Neural crest cell (in vitro differentiated cells): Measurements from ENCODE around the gene SLC22A4. TPM values are rescaled to one million over a fixed set of nuclear protein-coding genes. Genes with fewer than 3 reads are reported as not detected.

Source experiments
- DNase-seq: peaks from one replicate; pipeline ENCODE4 v3.0.0; 2021; ENCODE audit warnings: low read depth, mixed read lengths, low spot score
- H3K27ac Mint-ChIP-seq: one replicate; pipeline ENCODE4 v1.8.0; 2021; ENCODE audit warnings: mild to moderate bottlenecking, mixed read lengths; ENCODE audit not compliant: unreplicated experiment
- H3K27me3 Mint-ChIP-seq: 2 replicates; pipeline ENCODE4 v1.8.0; 2021; ENCODE audit warnings: low read depth, mild to moderate bottlenecking, mixed read lengths
- H3K36me3 Mint-ChIP-seq: 2 replicates; pipeline ENCODE4 v1.8.0; 2021; ENCODE audit warnings: low read depth, mild to moderate bottlenecking, mixed read lengths
- H3K4me1 Mint-ChIP-seq: 2 replicates; pipeline ENCODE4 v1.8.0; 2021; ENCODE audit warnings: mixed read lengths
- H3K4me3 Mint-ChIP-seq: one replicate; pipeline ENCODE4 v1.8.0; 2021; ENCODE audit warnings: mild to moderate bottlenecking, mixed read lengths
- H3K9me3 Mint-ChIP-seq: 2 replicates; pipeline ENCODE4 v1.8.0; 2021; ENCODE audit warnings: mixed read lengths
- CTCF ChIP-seq: fragments of 200-600 bp; sonication (generic); conservative IDR thresholded peaks from 2 replicates; pipeline ENCODE4 v1.5.0; 2021; ENCODE audit warnings: antibody characterized with exemption, mild to moderate bottlenecking
- total RNA-seq: library from RNA; stranded (reverse); gene quantifications from 2 replicates; pipeline ENCODE4 v1.2.1, GENCODE V29; 2021

SLC22A4 gene
- total RNA-seq, 1 donor from 2014 or later, result 0.47 TPM

- no peaks in the 10 kb centered on the region for H3K9me3 Mint-ChIP-seq
- no peak overlapping the region for H3K27ac Mint-ChIP-seq
- H3K36me3 Mint-ChIP-seq, result no peaks in the 10 kb centered on the region
- no peak overlapping the region for H3K4me3 Mint-ChIP-seq
- DNase-seq, result no peak
- H3K4me1 Mint-ChIP-seq, result peaks cover 18% of the 10 kb centered on the region
- no peak for TF ChIP-seq CTCF
- no peaks in the 10 kb centered on the region for H3K27me3 Mint-ChIP-seq
Measured at GRCh38 chr5:132313366-132313765, 19.2 kb downstream of the SLC22A4 start.

GRCh38 chr5:132313961-132314432 is 19.8 kb downstream of the SLC22A4 start:
- no peak overlapping the region for H3K27ac Mint-ChIP-seq
- no peaks in the 10 kb centered on the region for H3K36me3 Mint-ChIP-seq
- no peaks in the 10 kb centered on the region for H3K9me3 Mint-ChIP-seq
- no peak for TF ChIP-seq CTCF
- peaks cover 18% of the 10 kb centered on the region for H3K4me1 Mint-ChIP-seq
- no peak overlapping the region for H3K4me3 Mint-ChIP-seq
- no peak for DNase-seq
- no peaks in the 10 kb centered on the region for H3K27me3 Mint-ChIP-seq

GRCh38 chr5:132315529-132316067 is 21.4 kb downstream of the SLC22A4 start:
- DNase-seq, result no peak
- no peak overlapping the region for H3K4me3 Mint-ChIP-seq
- no peak for TF ChIP-seq CTCF
- no peak overlapping the region for H3K27ac Mint-ChIP-seq
- H3K27me3 Mint-ChIP-seq, result no peaks in the 10 kb centered on the region
- peaks cover 7% of the 10 kb centered on the region for H3K4me1 Mint-ChIP-seq
- no peaks in the 10 kb centered on the region for H3K9me3 Mint-ChIP-seq
- no peaks in the 10 kb centered on the region for H3K36me3 Mint-ChIP-seq

- Mint-ChIP-seq H3K4me3 (no peak overlapping the region), H3K4me1 (peaks cover 12% of the 10 kb centered on the region), H3K27me3 (no peaks in the 10 kb centered on the region), H3K36me3 (no peaks in the 10 kb centered on the region), H3K27ac (no peak overlapping the region), H3K9me3 (no peaks in the 10 kb centered on the region)
- DNase-seq, result no peak
- no peak for TF ChIP-seq CTCF
Measured at GRCh38 chr5:132319975-132320374, 25.8 kb downstream of the SLC22A4 start.

- Mint-ChIP-seq H3K4me1 (peaks cover 20% of the 10 kb centered on the region), H3K4me3 (no peak overlapping the region), H3K36me3 (no peaks in the 10 kb centered on the region), H3K27ac (no peak overlapping the region), H3K27me3 (no peaks in the 10 kb centered on the region), H3K9me3 (no peaks in the 10 kb centered on the region)
- DNase-seq, result no peak
- TF ChIP-seq CTCF, result no peak
Measured at GRCh38 chr5:132321109-132321721, 27.0 kb downstream of the SLC22A4 start.
